ENCODE data around the gene DNAAF9. TPM values are rescaled to one million over a fixed set of nuclear protein-coding genes. Genes with fewer than 3 reads are reported as not detected.

The DNAAF9 gene
- total RNA-seq, 2 donors from 2014 or later: 0.66 to 2.4 TPM

Other genes starting within 250 kb of the DNAAF9 start
- 10 to 100 TPM; 18.8 to 24.2 TPM for gene FASTKD5, start 247.8 kb downstream of the DNAAF9 start, total RNA-seq
- 1 to 10 TPM; 5.5 to 7.1 TPM for gene UBOX5, start 247.8 kb downstream of the DNAAF9 start, total RNA-seq
- gene LZTS3, start 234.1 kb downstream of the DNAAF9 start, total RNA-seq: 1 to 10 TPM; 2.0 to 4.2 TPM
- 100 to 1,000 TPM in 1 of 2 donors, 10 to 100 TPM in 1; 66.4 to 128 TPM for gene DDRGK1, start 203.0 kb downstream of the DNAAF9 start, total RNA-seq
- 10 to 100 TPM; 29.9 to 77.4 TPM for gene ITPA, start 198.2 kb downstream of the DNAAF9 start, total RNA-seq
- 1 to 10 TPM in 1 of 2 donors, under 1 TPM in 1; 0.14 to 1.1 TPM for gene SLC4A11, start 168.5 kb downstream of the DNAAF9 start, total RNA-seq
- gene ATRN, start 63.3 kb upstream of the DNAAF9 start, total RNA-seq: 10 to 100 TPM in 1 of 2 donors, 1 to 10 TPM in 1; 7.4 to 10.6 TPM

Data from activated naive CD4-positive, alpha-beta T cell treated with anti-CD3 and anti-CD28 coated beads, Interleukin-2, amount 50 U/mL, for 72 hours (primary cell).